HG03469 (cell line): ENCODE data around the gene RMDN2.
A peak's percentile ranks its signal among the peaks of the same experiment; 100 is the strongest.
"Not testable (repeated sequence)": the region's sequence is repeated elsewhere in the genome, so short reads cannot be mapped to it uniquely, and the experiment has no call there.

ENCODE experiments used
- ATAC-seq: cut with Tn5 transposase; IDR thresholded peaks from one replicate; pipeline ENCODE4 v1.9.1; 2021; ENCODE audit warnings: mild to moderate bottlenecking, moderate library complexity, moderate number of reproducible peaks; ENCODE audit not compliant: unreplicated experiment

The RMDN2 gene

GRCh38 chr2:37930392-37930791, 5.3 kb downstream of the RMDN2 start:
- ATAC-seq = not testable (repeated sequence)

DNA sequence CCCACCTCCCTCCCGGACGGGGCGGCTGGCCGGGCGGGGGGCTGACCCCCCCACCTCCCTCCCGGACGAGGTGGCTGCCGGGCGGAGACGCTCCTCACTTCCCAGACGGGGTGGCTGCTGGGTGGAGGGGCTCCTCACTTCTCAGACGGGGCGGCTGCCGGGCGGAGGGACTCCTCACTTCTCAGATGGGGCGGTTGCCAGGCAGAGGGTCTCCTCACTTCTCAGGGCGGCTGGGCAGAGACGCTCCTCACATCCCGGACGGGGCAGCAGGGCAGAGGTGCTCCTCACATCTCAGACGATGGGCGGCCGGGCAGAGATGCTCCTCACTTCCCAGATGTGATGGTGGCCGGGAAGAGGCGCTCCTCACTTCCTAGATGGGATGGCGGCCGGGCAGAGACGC, 7.8 kb downstream of the RMDN2 start:
- not testable (repeated sequence) for ATAC-seq

GRCh38 chr2:37934591-37935513, 9.8 kb downstream of the RMDN2 start:
- peak; percentile 86 for ATAC-seq

GRCh38 chr2:37937568-37937967, 12.5 kb downstream of the RMDN2 start:
- not testable (repeated sequence) for ATAC-seq

DNA sequence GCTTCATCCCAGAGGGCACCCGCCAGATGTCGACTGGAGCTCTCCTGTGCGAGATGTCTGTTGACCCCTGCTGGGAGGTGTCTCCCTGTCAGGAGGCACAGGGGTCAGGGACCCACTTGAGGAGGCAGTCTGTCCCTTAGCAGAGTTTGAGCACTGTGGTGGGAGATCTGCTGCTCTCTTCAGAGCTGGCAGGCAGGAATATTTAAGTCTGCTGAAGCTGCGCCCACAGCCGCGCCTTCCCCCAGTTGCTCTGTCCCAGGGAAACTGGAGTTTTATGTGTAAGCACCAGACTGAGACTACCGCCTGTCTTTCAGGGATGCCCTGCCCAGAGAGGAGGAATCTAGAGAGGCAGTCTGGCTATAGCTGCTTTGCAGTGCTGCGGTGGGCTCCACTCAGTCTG, 16.2 kb downstream of the RMDN2 start:
- not testable (repeated sequence) for ATAC-seq

DNA sequence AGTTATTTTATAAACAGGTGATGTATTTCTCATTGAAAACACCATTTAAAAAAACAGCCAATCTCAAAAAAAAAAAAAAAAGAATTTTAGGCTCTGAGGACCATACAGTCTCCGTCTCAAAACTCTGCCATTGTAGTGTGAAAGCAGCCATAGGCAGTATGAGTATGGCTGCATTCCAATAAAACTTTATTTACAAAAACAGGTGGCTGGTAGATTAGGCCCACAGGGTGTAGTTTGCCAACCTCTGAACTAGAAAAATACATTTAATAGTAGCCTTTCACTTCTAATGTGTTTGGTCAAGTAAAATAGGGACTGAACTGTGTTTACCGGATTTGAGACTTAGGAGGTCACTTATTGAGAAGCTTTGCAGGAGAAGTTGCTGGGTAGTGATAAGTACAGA, 19.2 kb downstream of the RMDN2 start:
- ATAC-seq = no peak

DNA sequence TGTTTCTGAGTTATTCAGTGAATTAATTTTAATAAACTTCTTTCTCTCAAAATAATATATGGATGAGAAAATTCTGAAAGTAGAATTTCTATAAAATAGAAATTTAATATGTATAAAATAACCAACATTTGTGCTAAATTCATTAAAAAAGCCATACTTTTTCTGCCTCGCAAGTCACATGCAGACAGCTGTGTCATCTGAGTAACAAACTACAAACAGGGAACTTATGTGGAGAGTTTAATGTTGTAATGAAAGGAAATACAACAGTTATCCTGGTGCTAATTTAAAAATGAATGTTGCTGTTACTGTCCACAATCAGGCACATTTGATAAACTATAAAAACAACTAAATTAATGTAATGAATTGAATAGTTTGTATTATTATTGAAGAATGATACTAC, 22.2 kb downstream of the RMDN2 start:
- no peak for ATAC-seq

DNA sequence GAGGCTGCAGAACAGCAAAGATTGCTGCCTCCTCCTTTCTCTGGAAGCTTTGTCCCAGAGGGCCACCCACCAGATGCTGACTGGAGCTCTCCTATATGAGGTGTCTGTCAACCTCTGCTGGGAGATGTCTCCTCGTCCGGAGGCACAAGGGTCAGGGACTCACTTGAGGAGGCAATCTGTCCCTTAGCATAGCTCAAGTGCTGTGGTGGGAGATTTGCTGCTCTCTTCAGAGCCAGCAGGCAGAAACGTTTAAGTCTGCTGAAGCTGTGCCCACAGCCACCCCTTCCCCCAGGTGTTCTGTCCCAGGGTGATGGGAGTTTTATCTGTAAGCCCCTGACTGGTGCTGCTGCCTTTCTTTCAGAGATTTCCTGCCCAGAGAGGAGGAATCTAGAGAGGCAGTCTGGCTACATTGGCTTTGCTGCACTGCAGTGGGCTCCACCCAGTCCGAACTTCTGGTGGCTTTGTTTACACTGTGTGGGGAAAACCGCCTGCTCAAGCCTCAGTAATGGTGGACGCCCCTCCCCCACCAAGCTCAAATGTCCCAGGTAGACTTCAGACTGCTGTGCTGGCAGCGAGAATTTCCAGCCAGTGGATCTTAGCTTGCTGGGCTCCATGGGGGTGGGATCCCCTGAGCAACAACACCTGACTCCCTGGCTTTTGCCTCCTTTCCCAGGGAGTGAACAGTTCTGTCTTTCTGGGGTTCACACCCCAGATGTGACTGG, 37.1 kb downstream of the RMDN2 start:
- not testable (repeated sequence) for ATAC-seq

DNA sequence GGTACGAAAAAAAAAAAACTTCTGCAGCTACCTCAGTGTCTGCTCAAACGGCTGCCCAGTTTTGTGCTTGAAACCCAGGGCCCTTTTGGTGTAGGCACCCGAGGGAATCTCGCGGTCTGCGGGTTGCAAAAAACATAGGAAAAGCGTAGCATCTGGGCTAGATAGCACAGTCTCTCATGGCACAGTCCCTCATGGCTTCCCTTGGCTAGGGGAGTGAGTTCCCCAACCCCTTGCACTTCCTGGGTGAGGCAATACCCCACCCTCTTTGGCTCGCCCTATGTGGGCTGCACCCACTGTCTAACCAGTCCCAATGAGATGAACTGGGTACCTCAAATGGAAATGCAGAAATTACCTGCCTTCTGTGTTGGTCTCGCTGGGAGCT, 37.6 kb downstream of the RMDN2 start:
- not testable (repeated sequence) for ATAC-seq

DNA sequence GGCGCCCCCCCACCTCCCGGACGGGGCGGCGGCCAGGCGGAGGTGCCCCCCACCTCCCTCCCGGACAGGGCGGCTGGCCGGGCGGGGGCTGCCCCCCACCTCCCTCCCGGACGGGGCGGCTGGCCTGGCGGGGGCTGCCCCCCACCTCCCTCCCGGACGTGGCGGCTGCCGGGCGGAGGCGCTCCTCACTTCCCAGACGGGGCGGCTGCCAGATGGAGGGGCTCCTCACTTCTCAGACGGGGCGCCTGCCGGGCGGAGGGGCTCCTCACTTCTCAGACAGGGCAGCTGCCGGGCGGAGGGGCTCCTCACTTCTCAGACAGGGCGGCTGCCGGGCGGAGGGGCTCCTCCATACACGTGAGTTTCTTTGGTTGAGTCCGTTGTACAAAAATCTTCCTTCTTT, 38.8 kb downstream of the RMDN2 start:
- ATAC-seq = not testable (repeated sequence)

DNA sequence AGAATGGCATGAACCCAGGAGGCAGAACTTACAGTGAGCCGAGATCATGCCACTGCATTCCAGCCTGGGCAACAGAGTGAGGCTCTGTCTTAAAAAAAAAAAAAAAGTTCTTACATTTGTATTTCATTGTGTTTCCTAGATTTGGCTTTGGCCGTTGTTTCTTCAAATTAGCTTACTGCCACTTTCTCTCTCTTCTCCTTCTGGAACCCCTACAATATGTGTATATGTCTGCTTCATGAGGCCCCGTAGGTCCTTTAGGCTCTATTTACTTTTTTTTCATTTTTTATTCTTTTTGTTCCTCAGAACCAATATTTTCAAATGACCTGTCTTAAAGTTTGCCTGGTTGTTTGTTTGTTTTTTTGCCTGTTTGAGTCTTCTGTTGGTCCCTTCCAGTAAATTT, 41.2 kb downstream of the RMDN2 start:
- no peak for ATAC-seq

- ATAC-seq = no peak
Measured at GRCh38 chr2:37969731-37970130, 44.6 kb downstream of the RMDN2 start.

DNA sequence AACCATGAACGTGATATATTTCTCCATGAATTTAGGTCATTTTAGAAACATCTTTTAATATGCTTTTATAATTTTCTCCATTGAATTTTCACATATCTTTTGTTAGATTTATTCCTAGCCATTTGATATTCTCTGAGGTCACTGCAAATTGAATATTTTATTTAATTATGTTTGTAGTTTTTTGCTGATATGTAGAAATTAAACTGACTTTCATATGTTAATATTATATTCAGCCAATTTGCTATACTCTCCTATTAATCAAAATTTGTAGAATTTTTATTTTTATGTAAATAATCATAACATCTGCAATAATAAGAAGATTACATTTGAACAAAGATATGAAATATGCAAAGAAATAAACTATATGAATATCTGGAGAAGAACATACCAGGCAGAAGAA, 46.9 kb downstream of the RMDN2 start:
- no peak for ATAC-seq

- no peak for ATAC-seq
Measured at GRCh38 chr2:37973615-37974353, 48.7 kb downstream of the RMDN2 start.

DNA sequence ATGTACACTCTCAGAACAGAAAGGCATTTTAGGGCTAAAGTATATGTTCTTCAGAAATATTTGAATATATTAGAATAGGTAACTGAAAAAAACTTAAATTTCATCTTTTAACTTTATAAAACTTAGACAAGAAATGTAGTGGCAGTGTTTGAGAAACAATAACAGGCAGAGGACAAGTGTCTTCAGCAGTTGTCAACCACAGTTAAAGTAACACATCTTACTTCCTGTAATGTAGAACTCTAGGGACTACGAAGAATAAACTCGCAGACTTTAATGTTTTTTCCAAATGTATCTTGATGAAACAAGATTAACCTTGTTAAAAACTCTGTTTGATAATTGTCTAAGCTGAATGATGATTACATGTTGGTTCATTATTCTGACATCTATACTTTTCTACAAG, 50.7 kb downstream of the RMDN2 start:
- no peak for ATAC-seq

- no peak for ATAC-seq
Measured at GRCh38 chr2:37976411-37976810, 51.3 kb downstream of the RMDN2 start.

GRCh38 chr2:37982147-37982582, 57.1 kb downstream of the RMDN2 start:
- ATAC-seq = no peak

- no peak for ATAC-seq
Measured at GRCh38 chr2:37982847-37983246, 57.8 kb downstream of the RMDN2 start.

DNA sequence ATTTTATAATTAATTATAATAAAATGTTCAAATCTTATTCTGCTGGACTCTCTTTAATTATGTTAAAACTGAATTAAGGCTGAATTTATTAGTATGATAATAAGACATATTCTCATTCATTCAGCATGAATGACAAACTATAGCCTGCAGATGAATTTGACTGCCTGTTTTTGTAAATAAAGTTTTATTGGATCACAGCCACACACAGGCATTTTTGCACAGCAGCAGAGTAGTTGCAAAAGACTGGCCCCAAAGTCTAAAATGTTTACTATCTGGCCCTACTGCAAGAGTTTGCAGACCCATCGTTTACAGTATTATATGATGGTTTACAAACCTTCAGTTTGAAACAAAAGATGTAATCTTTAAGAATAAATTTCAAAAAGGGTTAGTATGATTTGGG, 58.6 kb downstream of the RMDN2 start:
- no peak for ATAC-seq

DNA sequence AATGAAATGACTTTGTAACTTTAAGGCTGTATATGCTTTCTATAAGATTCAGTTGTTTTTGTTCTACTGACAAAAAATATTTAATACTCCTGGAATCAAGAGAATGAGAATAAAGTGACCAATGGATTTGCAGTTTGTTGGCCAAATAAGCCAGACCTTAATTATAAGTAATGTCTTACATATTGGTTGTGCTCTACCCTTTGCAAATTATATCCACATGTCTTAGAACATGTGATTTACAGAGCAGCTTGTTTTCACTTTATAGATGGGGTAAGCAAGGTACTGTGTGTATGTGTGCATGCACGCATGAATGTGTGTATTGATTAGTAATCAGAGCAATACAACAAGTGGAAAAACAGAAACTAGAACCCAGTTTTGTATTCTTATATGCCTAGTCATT, 59.1 kb downstream of the RMDN2 start:
- no peak for ATAC-seq

DNA sequence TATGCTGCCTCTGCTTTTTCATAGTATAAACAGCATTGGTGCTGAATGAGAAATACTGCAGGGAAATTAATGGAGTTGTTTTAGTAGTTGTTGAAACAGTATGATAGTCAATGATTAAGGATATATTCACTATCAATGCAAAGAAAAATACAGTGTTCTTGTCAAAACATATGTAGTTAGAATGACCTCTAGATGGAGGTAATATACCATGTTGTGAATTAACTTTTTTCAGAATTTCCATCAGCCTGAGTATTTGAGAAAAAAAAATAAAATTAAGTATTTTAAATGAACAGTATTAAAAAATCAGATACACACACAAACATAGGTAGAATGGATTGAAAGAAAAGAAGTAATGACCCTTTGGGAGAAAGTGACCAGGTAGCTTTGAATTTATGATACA, 59.5 kb downstream of the RMDN2 start:
- ATAC-seq = no peak
